Thymus (tissue), 11 donors: Measurements from ENCODE around the gene DEAF1. TPM values are rescaled to one million over a fixed set of nuclear protein-coding genes. Genes with fewer than 3 reads are reported as not detected.
A peak's percentile ranks its signal among the peaks of the same experiment; 100 is the strongest.

Experiments used
- DNase-seq, 9 donors: peaks; one replicate each; pipeline ENCODE4 v3.0.0-alpha.2; 2013; ENCODE audit warnings: low spot score in 9 of 9, low read depth in 6 of 9, missing footprints in 1 of 9
- H3K27ac ChIP-seq, 2 donors: one replicate each; pipeline ENCODE4 v1.5.1; 2013; ENCODE audit warnings: control low read depth in 1 of 2, low read depth in 1 of 2, low read length in 1 of 2, mild to moderate bottlenecking in 1 of 2, moderate library complexity in 1 of 2
- H3K27me3 ChIP-seq, 2 donors: one replicate each; pipeline ENCODE4 v1.5.1; 2013; ENCODE audit warnings: low read length in 1 of 2; ENCODE audit not compliant: control insufficient read depth in 2 of 2, insufficient read depth in 1 of 2
- H3K36me3 ChIP-seq, 2 donors: one replicate each; pipeline ENCODE4 v1.5.1; 2013; ENCODE audit warnings: low read length in 1 of 2, mild to moderate bottlenecking in 1 of 2, moderate library complexity in 1 of 2; ENCODE audit not compliant: control insufficient read depth in 2 of 2, insufficient read depth in 2 of 2
- H3K4me1 ChIP-seq, 2 donors: one replicate each; pipeline ENCODE4 v1.5.1; 2013; ENCODE audit warnings: low read length in 2 of 2; ENCODE audit not compliant: control insufficient read depth in 2 of 2, insufficient read depth in 2 of 2
- H3K4me3 ChIP-seq, 2 donors: one replicate each; pipeline ENCODE4 v1.5.1; 2013; ENCODE audit warnings: low read length in 2 of 2, control low read depth in 1 of 2, mild to moderate bottlenecking in 1 of 2
- H3K9me3 ChIP-seq, 2 donors: one replicate each; pipeline ENCODE4 v1.5.1; 2013; ENCODE audit warnings: low read length in 1 of 2, mild to moderate bottlenecking in 1 of 2; ENCODE audit not compliant: control insufficient read depth in 2 of 2, insufficient read depth in 1 of 2
- WGBS: extraction: QIAGEN DNeasy Blood & Tissue Kit; methylation state at CpG from one replicate; pipeline ENCODE4 v1.1.7; 2013; 5-methylcytosine and 5-hydroxymethylcytosine counted together
- polyA plus RNA-seq: library from polyadenylated mRNA; stranded (reverse); fragments of 200-250 nt; gene quantifications from one replicate; pipeline ENCODE4 v1.2.3, GENCODE V29; 2013
- total RNA-seq: library from RNA; stranded (reverse); fragments of 120-200 nt; gene quantifications from one replicate; pipeline ENCODE4 v1.2.4, GENCODE V29; 2013
- donor health status: healthy.

DEAF1 gene
- total and polyA plus RNA-seq, 2 donors: 20.7 to 27.2 TPM

DNA sequence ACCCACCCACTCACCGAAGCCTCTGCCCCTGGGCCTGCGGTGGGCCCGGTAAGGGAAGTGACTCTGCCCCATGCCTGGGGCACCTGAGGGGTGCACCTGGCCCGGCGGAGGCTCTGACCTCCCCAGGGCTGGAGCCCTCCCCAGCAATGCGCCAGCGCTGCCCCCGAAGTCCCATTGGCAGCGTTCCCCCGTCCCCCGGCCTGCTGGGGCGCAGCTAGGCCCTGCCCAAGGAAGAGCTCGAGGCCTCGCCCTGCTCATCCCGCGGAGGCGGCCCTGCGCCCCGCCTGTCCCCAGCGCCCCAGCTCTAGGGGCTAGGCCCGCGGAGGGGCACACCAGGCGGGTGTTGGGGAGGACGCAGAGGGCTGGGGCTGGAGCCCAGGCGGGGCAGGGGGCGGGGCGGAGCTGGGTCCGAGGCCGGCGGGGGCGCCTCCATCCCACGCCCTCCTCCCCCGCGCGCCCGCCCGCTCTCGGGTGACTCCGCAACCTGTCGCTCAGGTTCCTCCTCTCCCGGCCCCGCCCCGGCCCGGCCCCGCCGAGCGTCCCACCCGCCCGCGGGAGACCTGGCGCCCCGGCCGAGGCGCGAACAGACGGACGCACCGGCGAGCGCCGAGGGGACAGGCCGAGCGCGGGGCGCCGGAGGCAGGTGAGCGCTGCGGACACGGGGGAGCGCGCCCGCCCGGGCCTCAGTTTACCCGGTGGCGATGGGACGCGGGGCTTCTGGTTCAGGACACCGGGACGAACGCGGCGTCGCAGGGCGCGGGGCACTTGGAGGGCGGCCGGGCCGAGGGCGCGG, 10.8 kb upstream of the DEAF1 start, which contains the start of gene EPS8L2:
Gene EPS8L2, plus strand, starts transcription at position 586 of the 793 bp plus-strand sequence. CDS start 3,177 bp downstream, outside the sequence.
- Histone ChIP-seq H3K4me3 (peak within 1 kb of the TSS in 1 of 2 donors; percentile 38), H3K27ac (no peak within 1 kb of the TSS), H3K27me3 (peaks cover 41 to 59% of the 10 kb centered on the region in 2 donors), H3K9me3 (no peaks in the 10 kb centered on the region), H3K4me1 (peaks cover 0 to 5% of the 10 kb centered on the region in 2 donors), H3K36me3 (peaks cover 16 to 33% of the 10 kb centered on the region in 2 donors)
- WGBS: 11% methylated on average over 90 of the region's 90 CpGs
- no peak for DNase-seq

DNA sequence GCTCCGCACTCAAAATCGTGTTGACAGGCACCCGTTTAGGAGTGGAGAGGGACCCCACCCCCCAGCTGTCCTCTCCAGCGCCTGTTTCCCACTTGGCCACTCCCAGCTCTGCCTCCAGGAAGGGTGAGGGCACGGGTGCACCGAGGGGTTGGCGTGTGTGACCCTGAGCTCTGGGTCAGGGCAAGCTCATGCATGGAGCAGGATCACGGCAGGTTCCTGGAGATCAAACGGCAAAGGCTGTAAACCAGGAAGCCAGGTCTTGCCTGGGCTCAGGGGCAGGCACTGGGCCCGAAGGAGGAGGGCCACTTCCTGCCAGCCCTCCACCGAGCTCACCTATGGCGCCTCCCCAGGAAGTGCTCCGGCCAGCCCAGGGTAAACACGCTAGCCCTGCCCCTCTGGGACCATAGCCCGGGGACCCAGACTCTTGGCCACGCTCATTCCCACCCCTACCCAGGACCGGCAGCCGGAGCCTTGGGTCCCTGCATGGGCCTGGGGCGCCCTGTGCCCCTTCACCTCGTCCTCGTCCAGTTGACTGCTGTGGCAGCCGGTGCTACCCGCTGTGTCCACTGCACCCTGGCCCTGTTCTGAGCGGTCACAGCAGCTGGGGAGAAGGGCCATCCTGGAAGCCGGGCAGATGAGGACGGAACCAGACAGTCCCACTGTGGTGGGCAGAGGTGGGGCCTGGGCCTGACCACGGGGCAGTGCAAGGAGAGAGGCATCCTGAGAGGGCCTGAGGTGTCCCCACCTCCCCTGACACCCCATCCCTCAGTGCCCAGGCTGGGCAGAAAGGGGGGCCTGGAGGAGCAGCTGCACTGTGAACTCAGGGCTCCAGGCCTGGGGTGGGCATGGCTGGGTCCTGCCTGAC, 10.0 kb upstream of the DEAF1 start:
- Histone ChIP-seq H3K4me3 (no peak overlapping the region), H3K27me3 (peaks cover 41 to 51% of the 10 kb centered on the region in 2 donors), H3K27ac (no peak overlapping the region), H3K4me1 (peaks cover 0 to 4% of the 10 kb centered on the region in 2 donors), H3K36me3 (peaks cover 22 to 34% of the 10 kb centered on the region in 2 donors), H3K9me3 (no peaks in the 10 kb centered on the region)
- DNase-seq: no peak
- WGBS: 92% methylated on average over 27 of the region's 27 CpGs

GRCh38 chr11:704228-704674, 9.2 kb upstream of the DEAF1 start:
- DNase-seq: no peak
- Histone ChIP-seq H3K27ac (no peak overlapping the region), H3K27me3 (peaks cover 38 to 43% of the 10 kb centered on the region in 2 donors), H3K4me3 (no peak overlapping the region), H3K4me1 (peaks cover 0 to 4% of the 10 kb centered on the region in 2 donors), H3K36me3 (peaks cover 29 to 38% of the 10 kb centered on the region in 2 donors), H3K9me3 (no peaks in the 10 kb centered on the region)
- 98% methylated on average over 18 of the region's 18 CpGs for WGBS

GRCh38 chr11:703506-703905, 8.5 kb upstream of the DEAF1 start:
- Histone ChIP-seq H3K4me3 (no peak overlapping the region), H3K27ac (no peak overlapping the region), H3K36me3 (peaks cover 34 to 43% of the 10 kb centered on the region in 2 donors), H3K4me1 (peaks cover 0 to 5% of the 10 kb centered on the region in 2 donors), H3K9me3 (no peaks in the 10 kb centered on the region), H3K27me3 (peaks cover 34 to 37% of the 10 kb centered on the region in 2 donors)
- 96% methylated on average over 9 of the region's 9 CpGs for WGBS
- no peak for DNase-seq

GRCh38 chr11:702462-703461, 7.7 kb upstream of the DEAF1 start:
- Histone ChIP-seq H3K27me3 (peaks cover 29 to 30% of the 10 kb centered on the region in 2 donors), H3K36me3 (peaks cover 34 to 43% of the 10 kb centered on the region in 2 donors), H3K4me3 (no peak overlapping the region), H3K9me3 (no peaks in the 10 kb centered on the region), H3K27ac (no peak overlapping the region), H3K4me1 (peaks cover 0 to 12% of the 10 kb centered on the region in 2 donors)
- no peak for DNase-seq
- WGBS: 92% methylated on average over 26 of the region's 26 CpGs

- Histone ChIP-seq H3K4me1 (peaks cover 0 to 19% of the 10 kb centered on the region in 2 donors), H3K27me3 (peaks cover 20 to 21% of the 10 kb centered on the region in 2 donors), H3K27ac (no peak overlapping the region), H3K4me3 (no peak overlapping the region), H3K9me3 (no peaks in the 10 kb centered on the region), H3K36me3 (peaks cover 34 to 43% of the 10 kb centered on the region in 2 donors)
- WGBS: 97% methylated on average over 22 of the region's 22 CpGs
- DNase-seq: no peak
Measured at GRCh38 chr11:701741-702461, 6.9 kb upstream of the DEAF1 start.

DNA sequence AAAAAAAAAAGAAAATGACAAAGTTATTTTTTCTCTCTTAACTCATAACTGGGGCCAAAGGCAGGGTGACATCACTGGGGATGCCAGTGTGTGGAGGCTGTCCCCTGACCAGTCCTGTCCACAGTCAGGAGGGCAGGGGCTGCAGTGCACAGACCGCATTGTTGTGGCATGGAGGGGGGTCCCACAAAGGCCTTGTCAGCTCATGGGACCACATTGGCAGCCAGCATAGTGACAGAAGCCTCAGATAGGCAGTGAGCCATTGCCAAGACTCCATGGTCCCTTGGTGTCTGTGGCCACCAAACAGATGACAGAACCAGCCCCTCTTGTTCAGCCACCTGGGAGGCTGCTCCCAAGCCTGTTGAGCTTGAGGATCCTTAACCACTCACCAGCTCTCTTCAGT, 4.7 kb upstream of the DEAF1 start:
- H3K4me1 ChIP-seq: peaks cover 6 to 22% of the 10 kb centered on the region in 2 donors
- no peak for DNase-seq
- no peak overlapping the region for H3K4me3 ChIP-seq
- H3K27ac ChIP-seq: no peak overlapping the region
- H3K27me3 ChIP-seq: peaks cover 0 to 2% of the 10 kb centered on the region in 2 donors
- peaks cover 31 to 38% of the 10 kb centered on the region in 2 donors for H3K36me3 ChIP-seq
- peaks cover 0 to 2% of the 10 kb centered on the region in 2 donors for H3K9me3 ChIP-seq
- WGBS: 92% methylated on average over 1 of the region's 1 CpG

- Histone ChIP-seq H3K4me1 (peaks cover 8 to 24% of the 10 kb centered on the region in 2 donors), H3K36me3 (peaks cover 30 to 31% of the 10 kb centered on the region in 2 donors), H3K27me3 (no peaks in the 10 kb centered on the region), H3K27ac (no peak overlapping the region), H3K9me3 (peaks cover 0 to 2% of the 10 kb centered on the region in 2 donors), H3K4me3 (no peak overlapping the region)
- DNase-seq: no peak
- 99% methylated on average over 7 of the region's 7 CpGs for WGBS
Measured at GRCh38 chr11:699116-699508, 4.1 kb upstream of the DEAF1 start.
